ENCODE measurements around the gene PITRM1.
A peak's percentile ranks its signal among the peaks of the same experiment; 100 is the strongest.

The PITRM1 gene

DNA sequence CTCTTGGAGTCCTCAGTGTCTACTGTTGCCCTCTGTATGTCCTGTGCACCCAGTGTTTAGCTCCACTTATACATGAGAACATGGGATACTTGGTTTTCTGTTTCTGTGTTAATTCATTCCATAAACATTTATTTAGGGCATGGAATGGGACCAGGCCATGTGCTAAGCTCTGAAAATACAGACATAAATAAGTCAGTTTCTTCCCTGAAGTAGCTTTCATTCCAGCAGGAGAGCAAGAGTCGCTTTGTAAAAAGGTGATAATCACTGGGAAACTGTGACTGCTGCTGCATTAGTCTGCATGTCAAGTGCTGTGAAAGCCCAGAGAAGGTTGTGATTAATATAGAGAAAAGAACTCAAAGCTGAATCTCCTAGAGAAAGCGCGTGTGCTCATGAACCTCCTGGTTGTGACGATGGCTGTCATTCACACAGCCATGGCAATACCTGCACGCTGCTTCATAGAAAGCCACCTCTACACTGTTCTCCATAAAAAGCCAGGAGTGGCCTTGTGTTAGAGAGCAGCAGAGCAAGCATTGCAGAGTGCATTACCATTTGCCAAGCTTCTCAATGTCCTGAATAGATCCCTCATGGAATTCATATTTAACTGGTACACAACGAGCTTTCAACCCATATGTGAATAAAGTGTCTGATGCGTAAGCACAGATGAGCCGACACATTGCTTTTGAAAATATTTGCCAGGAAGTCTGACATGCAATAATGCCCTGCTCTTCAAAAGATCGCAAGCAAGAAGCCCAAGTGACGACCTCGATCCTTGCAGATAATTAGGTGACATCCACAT, 30.6 kb upstream of the PITRM1 start:
- H3K36me3 ChIP-seq (ENCODE audit: control insufficient read depth, insufficient read depth, low read length): no peaks in the 10 kb centered on the region
- H3K56ac ChIP-seq (ENCODE audit: low read length): no peak overlapping the region
- no peak overlapping the region for H2BK120ac ChIP-seq (ENCODE audit: low read depth, low read length)
- no peak overlapping the region for H3K4me3 ChIP-seq (ENCODE audit: low read length)
- no peak overlapping the region for H2BK5ac ChIP-seq (ENCODE audit: low read length)
- H3K4ac ChIP-seq (ENCODE audit: low read depth, low read length): no peak overlapping the region
- no peak overlapping the region for H2AK5ac ChIP-seq (ENCODE audit: low read length)
- H3K27ac ChIP-seq (ENCODE audit: low read depth, low read length): no peak overlapping the region
- no peak overlapping the region for H3K23ac ChIP-seq (ENCODE audit: low read length)
- H3K4me2 ChIP-seq (ENCODE audit: low read length): no peak overlapping the region
- H3K27me3 ChIP-seq (ENCODE audit: insufficient read depth, low read length, poor library complexity): no peaks in the 10 kb centered on the region
- H4K5ac ChIP-seq (ENCODE audit: low read length): no peak overlapping the region
- H3K79me2 ChIP-seq (ENCODE audit: control insufficient read depth, insufficient read depth, low read length): no peaks in the 10 kb centered on the region
- WGBS (ENCODE audit: extremely low coverage, insufficient coverage, low lambda C conversion rate): no CpG with 5 or more reads among the region's 11 CpGs
- DNase-seq: no peak
- no peak overlapping the region for H3K18ac ChIP-seq (ENCODE audit: low read length)
- no peak overlapping the region for H4K8ac ChIP-seq (ENCODE audit: low read depth, low read length)
- no peaks in the 10 kb centered on the region for H3K4me1 ChIP-seq (ENCODE audit: control insufficient read depth, low read depth, low read length)
- H3K79me1 ChIP-seq (ENCODE audit: low read length): no peaks in the 10 kb centered on the region
- no peak overlapping the region for H3K9ac ChIP-seq (ENCODE audit: low read length)
- H2BK15ac ChIP-seq (replicated peaks; ENCODE audit: low read depth): no peak overlapping the region

GRCh38 chr10:3201796-3202195, 29.2 kb upstream of the PITRM1 start:
- Histone ChIP-seq H2AK5ac (ENCODE audit: low read length) (no peak overlapping the region), H2BK15ac (replicated peaks; ENCODE audit: low read depth) (no peak overlapping the region), H3K18ac (ENCODE audit: low read length) (no peak overlapping the region), H3K4me1 (ENCODE audit: control insufficient read depth, low read depth, low read length) (peaks cover 2% of the 10 kb centered on the region), H3K36me3 (ENCODE audit: control insufficient read depth, insufficient read depth, low read length) (no peaks in the 10 kb centered on the region), H2BK120ac (ENCODE audit: low read depth, low read length) (no peak overlapping the region), H4K5ac (ENCODE audit: low read length) (no peak overlapping the region), H2BK5ac (ENCODE audit: low read length) (no peak overlapping the region), H3K4me2 (ENCODE audit: low read length) (no peak overlapping the region), H3K79me1 (ENCODE audit: low read length) (no peaks in the 10 kb centered on the region), H3K56ac (ENCODE audit: low read length) (no peak overlapping the region), H3K79me2 (ENCODE audit: control insufficient read depth, insufficient read depth, low read length) (no peaks in the 10 kb centered on the region), H3K23ac (ENCODE audit: low read length) (no peak overlapping the region), H3K9ac (ENCODE audit: low read length) (no peak overlapping the region), H3K4ac (ENCODE audit: low read depth, low read length) (no peak overlapping the region), H4K8ac (ENCODE audit: low read depth, low read length) (no peak overlapping the region), H3K27me3 (ENCODE audit: insufficient read depth, low read length, poor library complexity) (no peaks in the 10 kb centered on the region), H3K27ac (ENCODE audit: low read depth, low read length) (no peak overlapping the region), H3K4me3 (ENCODE audit: low read length) (no peak overlapping the region)
- no peak for DNase-seq
- no CpG with 5 or more reads among the region's 8 CpGs for WGBS (ENCODE audit: extremely low coverage, insufficient coverage, low lambda C conversion rate)

DNA sequence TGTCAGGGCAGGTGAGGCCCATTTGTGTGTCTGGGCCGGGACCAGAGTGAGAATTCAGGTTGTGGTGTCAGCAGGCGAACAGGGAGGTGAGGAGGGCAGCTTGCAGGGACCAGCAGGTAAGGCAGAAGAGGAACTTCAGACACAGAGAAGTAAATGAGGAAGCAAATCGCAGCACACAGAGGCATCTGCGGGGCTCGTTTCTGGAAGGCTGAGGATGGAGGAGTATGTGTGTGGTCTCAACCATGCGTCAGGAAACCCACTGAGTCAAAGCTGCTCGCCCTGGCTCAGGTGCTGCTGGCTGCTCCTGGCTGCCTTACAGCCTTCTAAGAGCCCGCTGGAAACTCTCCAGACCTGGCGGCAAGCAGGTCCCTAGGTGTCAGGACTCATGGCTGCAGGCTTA, 26.9 kb upstream of the PITRM1 start:
- Histone ChIP-seq H2AK5ac (ENCODE audit: low read length) (no peak overlapping the region), H2BK5ac (ENCODE audit: low read length) (no peak overlapping the region), H2BK15ac (replicated peaks; ENCODE audit: low read depth) (no peak overlapping the region), H3K4me3 (ENCODE audit: low read length) (no peak overlapping the region), H3K27ac (ENCODE audit: low read depth, low read length) (no peak overlapping the region), H3K79me1 (ENCODE audit: low read length) (no peaks in the 10 kb centered on the region), H3K23ac (ENCODE audit: low read length) (no peak overlapping the region), H3K9ac (ENCODE audit: low read length) (no peak overlapping the region), H3K56ac (ENCODE audit: low read length) (no peak overlapping the region), H3K4me2 (ENCODE audit: low read length) (no peak overlapping the region), H4K5ac (ENCODE audit: low read length) (no peak overlapping the region), H3K79me2 (ENCODE audit: control insufficient read depth, insufficient read depth, low read length) (no peaks in the 10 kb centered on the region), H3K36me3 (ENCODE audit: control insufficient read depth, insufficient read depth, low read length) (no peaks in the 10 kb centered on the region), H3K27me3 (ENCODE audit: insufficient read depth, low read length, poor library complexity) (no peaks in the 10 kb centered on the region), H3K18ac (ENCODE audit: low read length) (no peak overlapping the region), H4K8ac (ENCODE audit: low read depth, low read length) (no peak overlapping the region), H3K4me1 (ENCODE audit: control insufficient read depth, low read depth, low read length) (peaks cover 2% of the 10 kb centered on the region), H2BK120ac (ENCODE audit: low read depth, low read length) (no peak overlapping the region), H3K4ac (ENCODE audit: low read depth, low read length) (no peak overlapping the region)
- WGBS (ENCODE audit: extremely low coverage, insufficient coverage, low lambda C conversion rate): no CpG with 5 or more reads among the region's 9 CpGs
- no peak for DNase-seq

DNA sequence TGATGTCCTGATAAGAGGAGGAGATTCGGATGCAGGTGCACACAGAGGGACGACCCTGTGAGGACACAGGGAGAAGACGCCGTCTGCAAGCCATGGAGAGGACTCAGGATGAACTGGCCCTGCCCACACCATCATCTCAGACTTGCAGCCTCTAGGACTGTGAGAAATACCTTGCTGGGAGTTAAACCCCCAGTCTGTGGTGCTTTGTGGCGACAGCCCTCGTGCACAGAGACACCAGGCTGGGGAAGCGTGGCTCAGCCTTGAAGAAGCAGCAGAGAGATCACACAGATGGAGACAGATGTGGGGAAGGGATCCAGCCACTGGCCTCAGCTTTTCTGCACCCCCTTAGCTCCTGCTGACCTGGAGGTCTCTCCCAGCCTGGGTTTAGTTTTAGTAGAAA, 26.3 kb upstream of the PITRM1 start:
- no CpG with 5 or more reads among the region's 7 CpGs for WGBS (ENCODE audit: extremely low coverage, insufficient coverage, low lambda C conversion rate)
- Histone ChIP-seq H4K5ac (ENCODE audit: low read length) (no peak overlapping the region), H3K23ac (ENCODE audit: low read length) (no peak overlapping the region), H2AK5ac (ENCODE audit: low read length) (no peak overlapping the region), H3K4me2 (ENCODE audit: low read length) (no peak overlapping the region), H3K56ac (ENCODE audit: low read length) (no peak overlapping the region), H2BK5ac (ENCODE audit: low read length) (no peak overlapping the region), H3K79me2 (ENCODE audit: control insufficient read depth, insufficient read depth, low read length) (no peaks in the 10 kb centered on the region), H3K4ac (ENCODE audit: low read depth, low read length) (no peak overlapping the region), H3K36me3 (ENCODE audit: control insufficient read depth, insufficient read depth, low read length) (no peaks in the 10 kb centered on the region), H4K8ac (ENCODE audit: low read depth, low read length) (no peak overlapping the region), H2BK120ac (ENCODE audit: low read depth, low read length) (no peak overlapping the region), H3K9ac (ENCODE audit: low read length) (no peak overlapping the region), H2BK15ac (replicated peaks; ENCODE audit: low read depth) (no peak overlapping the region), H3K4me3 (ENCODE audit: low read length) (no peak overlapping the region), H3K4me1 (ENCODE audit: control insufficient read depth, low read depth, low read length) (peaks cover 2% of the 10 kb centered on the region), H3K27me3 (ENCODE audit: insufficient read depth, low read length, poor library complexity) (no peaks in the 10 kb centered on the region), H3K27ac (ENCODE audit: low read depth, low read length) (no peak overlapping the region), H3K79me1 (ENCODE audit: low read length) (no peaks in the 10 kb centered on the region), H3K18ac (ENCODE audit: low read length) (no peak overlapping the region)
- no peak for DNase-seq

- Histone ChIP-seq H3K4ac (ENCODE audit: low read depth, low read length) (no peak overlapping the region), H4K5ac (ENCODE audit: low read length) (no peak overlapping the region), H3K4me2 (ENCODE audit: low read length) (peak overlapping the region; percentile 7), H4K8ac (ENCODE audit: low read depth, low read length) (no peak overlapping the region), H3K4me1 (ENCODE audit: control insufficient read depth, low read depth, low read length) (peaks cover 2% of the 10 kb centered on the region), H3K79me2 (ENCODE audit: control insufficient read depth, insufficient read depth, low read length) (no peaks in the 10 kb centered on the region), H2AK5ac (ENCODE audit: low read length) (no peak overlapping the region), H3K27me3 (ENCODE audit: insufficient read depth, low read length, poor library complexity) (no peaks in the 10 kb centered on the region), H2BK120ac (ENCODE audit: low read depth, low read length) (no peak overlapping the region), H2BK5ac (ENCODE audit: low read length) (no peak overlapping the region), H3K4me3 (ENCODE audit: low read length) (no peak overlapping the region), H3K36me3 (ENCODE audit: control insufficient read depth, insufficient read depth, low read length) (no peaks in the 10 kb centered on the region), H3K23ac (ENCODE audit: low read length) (no peak overlapping the region), H3K79me1 (ENCODE audit: low read length) (no peaks in the 10 kb centered on the region), H3K27ac (ENCODE audit: low read depth, low read length) (no peak overlapping the region), H3K9ac (ENCODE audit: low read length) (peak overlapping the region; percentile 16), H3K18ac (ENCODE audit: low read length) (no peak overlapping the region), H2BK15ac (replicated peaks; ENCODE audit: low read depth) (no peak overlapping the region), H3K56ac (ENCODE audit: low read length) (peak overlapping the region; percentile 56)
- peak; percentile 86 for DNase-seq
- WGBS (ENCODE audit: extremely low coverage, insufficient coverage, low lambda C conversion rate): no CpG with 5 or more reads among the region's 27 CpGs
Observed at GRCh38 chr10:3197348-3198003, 24.9 kb upstream of the PITRM1 start.

All from mesendoderm (in vitro differentiated cells).